Sigmoid colon (tissue), 7 donors: ENCODE measurements around the gene PGAP6. TPM values are rescaled to one million over a fixed set of nuclear protein-coding genes. Genes with fewer than 3 reads are reported as not detected.
A peak's percentile ranks its signal among the peaks of the same experiment; 100 is the strongest.

Experiments used
- DNase-seq: peaks from one replicate; pipeline ENCODE4 v3.0.0-alpha.2; 2019
- H3K27ac ChIP-seq, 4 donors: fragments of 200-600 bp; sonication (generic); one replicate each; pipeline ENCODE4 v1.5.1; 2016 to 2019; ENCODE audit warnings: mild to moderate bottlenecking in 1 of 4
- H3K27me3 ChIP-seq, 3 donors: fragments of 200-600 bp; sonication (generic); one replicate each; pipeline ENCODE4 v1.5.1; 2019; ENCODE audit warnings: mild to moderate bottlenecking in 1 of 3
- H3K36me3 ChIP-seq, 4 donors: fragments of 200-600 bp; sonication (generic); one replicate each; pipeline ENCODE4 v1.5.1; 2016 to 2019
- H3K4me1 ChIP-seq, 4 donors: fragments of 200-600 bp; sonication (generic); one replicate each; pipeline ENCODE4 v1.5.1; 2017 to 2019
- H3K4me3 ChIP-seq, 4 donors: fragments of 200-600 bp; sonication (generic); one replicate each; pipeline ENCODE4 v1.5.1; 2017 to 2019; ENCODE audit warnings: mild to moderate bottlenecking in 2 of 4, moderate library complexity in 1 of 4
- H3K9me3 ChIP-seq, 4 donors: fragments of 200-600 bp in 3 of 4; sonication (generic) in 3 of 4; one replicate each; pipeline versions ENCODE4 v1.5.1 to v1.6.1; 2013 to 2019
- CTCF ChIP-seq, 4 experiments: fragments of 450-650 bp in 3 of 4; fragments of 200-600 bp in 1 of 4; IDR thresholded peaks; one replicate each; pipeline ENCODE4 v1.5.1; 2016 to 2019; ENCODE audit warnings: antibody characterized with exemption in 4 of 4, mild to moderate bottlenecking in 3 of 4, moderate library complexity in 2 of 4
- EP300 ChIP-seq, 4 donors: sonication (generic); formaldehyde crosslinking; IDR thresholded peaks; one replicate each; pipeline ENCODE4 v1.6.1; 2017; ENCODE audit warnings: antibody characterized with exemption in 4 of 4
- POLR2A ChIP-seq, 2 donors: fragments of 450-650 bp; IDR thresholded peaks; one replicate each; pipeline ENCODE4 v1.6.1; 2016; ENCODE audit warnings: antibody characterized with exemption in 2 of 2, mild to moderate bottlenecking in 2 of 2, moderate library complexity in 2 of 2
- POLR2AphosphoS5 ChIP-seq, 4 donors: sonication (generic); formaldehyde crosslinking; IDR thresholded peaks; one replicate each; pipeline ENCODE4 v1.6.1; 2017; ENCODE audit warnings: antibody characterized with exemption in 4 of 4
- WGBS, 2 donors: extraction: QIAGEN DNeasy Blood & Tissue Kit; methylation state at CpG; one replicate each; pipeline ENCODE4 v1.1.7; 2013; 5-methylcytosine and 5-hydroxymethylcytosine counted together
- intact Hi-C: fragments of 100-400 bp; cut with DNase I; formaldehyde crosslinking; loops from one replicate; pipeline ENCODE4 v1.15.1; 2023
- polyA plus RNA-seq, 3 donors: library from polyadenylated mRNA; stranded (reverse); fragments of 200-250 nt; gene quantifications; one replicate each; pipeline ENCODE4 v1.2.3, GENCODE V29; 2013
- total RNA-seq, 4 donors: library from RNA; depleted of rRNA; stranded (reverse); fragments of >200 nt; gene quantifications; one replicate each; pipeline ENCODE4 v1.1.0, GENCODE V29; 2016
- donor health status: healthy with polysubstance abuse.
- donor health status: Bipolar disorder and iron deficiency.
- donor health status: healthy.

Gene PGAP6
- total and polyA plus RNA-seq, 7 donors: 20.7 to 109 (median 26.6) TPM

- Histone ChIP-seq H3K27ac (no peak overlapping the region), H3K4me3 (no peak overlapping the region), H3K36me3 (peaks cover 11 to 39% (median 24%) of the 10 kb centered on the region in 4 donors), H3K4me1 (peaks cover 3 to 20% (median 18%) of the 10 kb centered on the region in 4 donors), H3K27me3 (peaks cover 0 to 20% (median 13%) of the 10 kb centered on the region in 3 donors), H3K9me3 (no peaks in the 10 kb centered on the region)
- intact Hi-C loops: no loop called here
- DNase-seq: no peak
- no peak for TF ChIP-seq CTCF (IDR thresholded peaks at IDR 0.05)
- TF ChIP-seq EP300 (IDR thresholded peaks at IDR 0.05): no peak
- WGBS, 2 donors: 96 to 97% methylated on average over 18 of the region's 18 CpGs
Measured at GRCh38 chr16:367333-367903, 14.4 kb downstream of the PGAP6 start.

GRCh38 chr16:366476-366875, 15.3 kb downstream of the PGAP6 start:
- TF ChIP-seq EP300 (IDR thresholded peaks at IDR 0.05) (no peak), POLR2AphosphoS5 (IDR thresholded peaks at IDR 0.05) (no peak), CTCF (IDR thresholded peaks at IDR 0.05) (no peak), POLR2A (IDR thresholded peaks at IDR 0.05) (no peak)
- no peaks in the 10 kb centered on the region for H3K9me3 ChIP-seq
- peaks cover 3 to 20% (median 18%) of the 10 kb centered on the region in 4 donors for H3K4me1 ChIP-seq
- no peak overlapping the region for H3K27ac ChIP-seq
- H3K27me3 ChIP-seq: peaks cover 0 to 20% (median 13%) of the 10 kb centered on the region in 3 donors
- 92 to 95% methylated on average over 10 of the region's 10 CpGs for WGBS, 2 donors
- intact Hi-C loops: no loop called here
- no peak overlapping the region for H3K4me3 ChIP-seq
- H3K36me3 ChIP-seq: peaks cover 11 to 29% (median 22%) of the 10 kb centered on the region in 4 donors
- DNase-seq: no peak

DNA sequence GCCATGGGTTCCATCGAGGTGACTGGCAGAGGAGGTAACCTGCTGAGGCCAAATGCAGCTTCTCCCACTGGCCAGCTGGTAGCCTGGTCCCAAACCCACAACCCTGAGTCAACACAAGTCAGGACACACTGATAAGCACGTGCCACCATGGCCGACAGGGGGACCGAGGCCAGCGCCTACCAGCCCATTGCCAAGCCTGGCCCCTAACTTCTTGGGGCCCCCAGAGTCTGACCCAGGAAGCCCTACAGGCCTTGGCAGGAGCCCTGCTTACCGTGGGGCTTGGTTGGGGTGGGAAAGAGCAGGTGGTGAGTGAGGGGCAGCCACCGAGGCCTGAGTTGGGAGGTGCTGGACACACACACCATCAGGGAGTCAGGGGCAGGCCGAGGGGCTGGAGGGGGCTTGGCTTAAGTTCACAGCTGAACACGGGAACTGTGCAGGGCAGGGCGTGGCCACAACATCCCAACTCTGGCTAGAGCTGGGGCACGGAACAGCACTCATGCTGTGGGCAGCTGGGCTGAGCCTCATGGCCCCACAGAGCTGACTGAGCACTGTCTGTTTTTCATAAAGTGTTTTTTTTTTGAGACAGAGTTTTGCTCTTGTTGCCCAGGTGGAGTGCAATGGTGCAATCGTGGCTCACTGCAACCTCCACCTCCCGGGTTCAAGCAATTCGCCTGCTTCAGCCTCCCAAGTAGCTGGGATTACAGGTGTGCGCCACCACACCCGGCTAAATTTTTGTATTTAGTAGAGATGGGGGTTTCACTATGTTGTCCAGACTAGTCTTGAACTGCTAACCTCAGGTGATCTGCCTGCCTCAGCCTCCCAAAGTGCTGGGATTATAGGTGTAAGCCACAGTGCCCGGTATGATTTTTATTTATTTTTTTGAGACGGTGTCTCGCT, 16.9 kb downstream of the PGAP6 start:
- Histone ChIP-seq H3K4me3 (no peak overlapping the region), H3K36me3 (peaks cover 11 to 28% (median 22%) of the 10 kb centered on the region in 4 donors), H3K27me3 (peaks cover 0 to 20% (median 13%) of the 10 kb centered on the region in 3 donors), H3K4me1 (peaks cover 0 to 7% (median 7%) of the 10 kb centered on the region in 4 donors), H3K27ac (no peak overlapping the region), H3K9me3 (no peaks in the 10 kb centered on the region)
- no peak for DNase-seq
- TF ChIP-seq POLR2AphosphoS5 (IDR thresholded peaks at IDR 0.05): peak in 1 of 4 donors; percentile 9
- TF ChIP-seq EP300 (IDR thresholded peaks at IDR 0.05): no peak
- intact Hi-C loops: no loop called here
- WGBS, 2 donors: 47 to 63% methylated on average over 19 of the region's 19 CpGs

- intact Hi-C loops: no loop called here
- DNase-seq: no peak
- 18 to 35% methylated on average over 22 to 24 of the region's 24 CpGs for WGBS, 2 donors
Measured at GRCh38 chr16:363766-364490, 17.9 kb downstream of the PGAP6 start.

More at GRCh38 chr16:363766-364490, 17.9 kb downstream of the PGAP6 start:
- Histone ChIP-seq H3K4me1 (no peaks in the 10 kb centered on the region), H3K27me3 (peaks cover 0 to 20% (median 13%) of the 10 kb centered on the region in 3 donors), H3K36me3 (peaks cover 11 to 27% (median 21%) of the 10 kb centered on the region in 4 donors), H3K4me3 (no peak overlapping the region), H3K27ac (no peak overlapping the region), H3K9me3 (no peaks in the 10 kb centered on the region)
- TF ChIP-seq CTCF (IDR thresholded peaks at IDR 0.05) (no peak), POLR2A (IDR thresholded peaks at IDR 0.05) (no peak), POLR2AphosphoS5 (IDR thresholded peaks at IDR 0.05) (no peak), EP300 (IDR thresholded peaks at IDR 0.05) (no peak)
